Endothelial cell of umbilical vein (primary cell): ENCODE results near the gene TRAIP.

Experiments used
- CTCF ChIP-seq, 2 donors: IDR thresholded peaks; 1 replicate in 1 of 2; 2 replicates in 1 of 2; pipeline ENCODE4 v1.5.1; 2011; ENCODE audit warnings: low read length in 2 of 2, mild to moderate bottlenecking in 2 of 2, moderate library complexity in 2 of 2, control low read depth in 1 of 2, inconsistent platforms in 1 of 2, low read depth in 1 of 2; ENCODE audit not compliant: insufficient read depth in 1 of 2; ENCODE audit errors: extremely low read depth in 1 of 2
- POLR2A ChIP-seq: IDR thresholded peaks from 2 replicates; pipeline ENCODE4 v1.6.1; 2012; ENCODE audit warnings: low read depth, mild to moderate bottlenecking, control low read depth, low read length

GRCh38 chr3:49886922-49887265 lies 30.5 kb upstream of the TRAIP start:
- TF ChIP-seq CTCF (IDR thresholded peaks at IDR 0.05; ENCODE audit: extremely low read depth in 1 of 2, insufficient read depth in 1 of 2, low read depth in 1 of 2, low read length in 2 of 2) (no peak), POLR2A (no peak)
